Osteoblast (primary cell): Measurements from ENCODE around the gene ALDH7A1. TPM values are rescaled to one million over a fixed set of nuclear protein-coding genes. Genes with fewer than 3 reads are reported as not detected.

Experiments
- DNase-seq: peaks from one replicate; pipeline ENCODE4 v3.0.0; 2011; ENCODE audit warnings: low spot score, mixed read lengths; ENCODE audit not compliant: insufficient read length; ENCODE audit errors: missing footprints
- H2AFZ ChIP-seq: 2 replicates; pipeline ENCODE4 v1.6.0; 2011; ENCODE audit warnings: mild to moderate bottlenecking, low read length
- H3K27ac ChIP-seq: 2 replicates; pipeline ENCODE4 v1.5.1; 2011; ENCODE audit warnings: mild to moderate bottlenecking, low read depth, low read length, moderate library complexity
- H3K27me3 ChIP-seq: 2 replicates; pipeline ENCODE4 v1.6.0; 2012; ENCODE audit warnings: mild to moderate bottlenecking, control low read depth, inconsistent platforms, low read length, moderate library complexity; ENCODE audit not compliant: insufficient read depth
- H3K36me3 ChIP-seq: 2 replicates; pipeline ENCODE4 v1.5.1; 2011; ENCODE audit warnings: mild to moderate bottlenecking, low read length, control low read depth, moderate library complexity; ENCODE audit not compliant: insufficient read depth
- H3K4me1 ChIP-seq: 2 replicates; pipeline ENCODE4 v1.5.1; 2011; ENCODE audit warnings: mild to moderate bottlenecking, low read length, control low read depth, moderate library complexity; ENCODE audit not compliant: insufficient read depth
- H3K4me2 ChIP-seq: 2 replicates; pipeline ENCODE4 v1.6.0; 2011; ENCODE audit warnings: mild to moderate bottlenecking, low read length; ENCODE audit not compliant: insufficient read depth
- H3K4me3 ChIP-seq: fragments of 200-600 bp; sonication (generic); 3 replicates; pipeline ENCODE4 v1.5.1; 2012; ENCODE audit warnings: mild to moderate bottlenecking, low read length, inconsistent platforms; ENCODE audit not compliant: insufficient read depth
- H3K79me2 ChIP-seq: 2 replicates; pipeline ENCODE4 v1.6.0; 2012; ENCODE audit warnings: mild to moderate bottlenecking, low read length, control low read depth, inconsistent platforms; ENCODE audit not compliant: insufficient read depth
- H3K9me3 ChIP-seq: 2 replicates; pipeline ENCODE4 v1.5.1; 2011; ENCODE audit warnings: low read depth, low read length, control low read depth
- H4K20me1 ChIP-seq: 2 replicates; pipeline ENCODE4 v1.6.0; 2012; ENCODE audit warnings: mild to moderate bottlenecking, low read length, control low read depth; ENCODE audit not compliant: insufficient read depth
- total RNA-seq: library from RNA; depleted of rRNA; stranded (reverse); fragments of >200 nt; gene quantifications from 2 replicates; pipeline ENCODE4 v1.2.3, GENCODE V29; 2012
- TF ChIP-seq, protein P1 (sequence below): IDR thresholded peaks from 2 replicates; pipeline ENCODE4 v1.5.1; 2011; ENCODE audit warnings: mild to moderate bottlenecking, low read depth, low read length, moderate library complexity; ENCODE audit errors: extremely low read depth

Gene ALDH7A1
- total RNA-seq, 1 donor, result 39.1 TPM

DNA sequence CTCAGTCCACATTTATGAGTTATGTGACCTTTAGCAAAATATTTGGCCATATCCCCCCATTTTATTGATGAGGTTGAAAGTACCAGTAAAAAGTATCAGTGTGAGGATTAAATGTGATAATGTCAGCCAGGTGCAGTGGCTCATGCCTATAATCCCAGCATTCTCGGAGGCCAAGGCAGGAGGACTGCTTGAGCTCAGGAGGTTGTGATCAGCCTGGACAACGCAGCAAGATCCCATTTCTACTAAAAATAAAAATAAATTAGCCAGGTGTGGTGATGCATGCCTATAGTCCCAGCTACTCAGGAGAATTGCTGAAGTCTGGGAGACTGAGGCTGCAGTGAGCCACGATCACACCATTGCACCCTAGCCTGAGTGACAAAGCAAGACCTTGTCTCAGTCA lies 100.6 kb downstream of the ALDH7A1 start:
- no peaks in the 10 kb centered on the region for H4K20me1 ChIP-seq
- H3K4me3 ChIP-seq, result no peak overlapping the region
- no peak overlapping the region for H3K4me2 ChIP-seq
- H2AFZ ChIP-seq, result no peak overlapping the region
- H3K27ac ChIP-seq, result no peak overlapping the region
- no peaks in the 10 kb centered on the region for H3K79me2 ChIP-seq
- H3K4me1 ChIP-seq, result no peaks in the 10 kb centered on the region
- H3K27me3 ChIP-seq, result no peaks in the 10 kb centered on the region
- DNase-seq, result no peak
- TF ChIP-seq, protein P1, sequence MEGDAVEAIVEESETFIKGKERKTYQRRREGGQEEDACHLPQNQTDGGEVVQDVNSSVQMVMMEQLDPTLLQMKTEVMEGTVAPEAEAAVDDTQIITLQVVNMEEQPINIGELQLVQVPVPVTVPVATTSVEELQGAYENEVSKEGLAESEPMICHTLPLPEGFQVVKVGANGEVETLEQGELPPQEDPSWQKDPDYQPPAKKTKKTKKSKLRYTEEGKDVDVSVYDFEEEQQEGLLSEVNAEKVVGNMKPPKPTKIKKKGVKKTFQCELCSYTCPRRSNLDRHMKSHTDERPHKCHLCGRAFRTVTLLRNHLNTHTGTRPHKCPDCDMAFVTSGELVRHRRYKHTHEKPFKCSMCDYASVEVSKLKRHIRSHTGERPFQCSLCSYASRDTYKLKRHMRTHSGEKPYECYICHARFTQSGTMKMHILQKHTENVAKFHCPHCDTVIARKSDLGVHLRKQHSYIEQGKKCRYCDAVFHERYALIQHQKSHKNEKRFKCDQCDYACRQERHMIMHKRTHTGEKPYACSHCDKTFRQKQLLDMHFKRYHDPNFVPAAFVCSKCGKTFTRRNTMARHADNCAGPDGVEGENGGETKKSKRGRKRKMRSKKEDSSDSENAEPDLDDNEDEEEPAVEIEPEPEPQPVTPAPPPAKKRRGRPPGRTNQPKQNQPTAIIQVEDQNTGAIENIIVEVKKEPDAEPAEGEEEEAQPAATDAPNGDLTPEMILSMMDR, result no peak
- no peaks in the 10 kb centered on the region for H3K9me3 ChIP-seq
- peaks cover 50% of the 10 kb centered on the region for H3K36me3 ChIP-seq

DNA sequence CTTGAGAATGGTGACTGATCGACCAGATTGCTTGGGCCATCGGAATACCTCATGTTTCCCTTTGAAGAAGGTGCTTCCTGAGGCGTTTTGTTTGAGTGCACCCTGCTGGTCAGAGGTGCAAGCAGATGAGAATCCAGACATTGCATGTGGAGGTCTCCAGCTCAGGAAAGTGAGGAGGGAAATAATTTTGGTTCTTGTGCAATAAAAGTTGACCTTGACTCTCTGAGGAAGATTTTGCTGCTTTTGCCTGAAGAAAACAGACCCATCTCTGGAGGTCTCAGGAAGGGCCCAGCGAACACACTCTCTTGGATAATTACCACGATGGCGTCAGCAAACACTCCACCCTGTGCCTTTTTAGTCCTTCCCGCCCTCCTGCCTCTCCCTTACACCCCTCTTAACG lies 102.1 kb downstream of the ALDH7A1 start:
- H3K4me2 ChIP-seq, result no peak overlapping the region
- H3K79me2 ChIP-seq, result no peaks in the 10 kb centered on the region
- peaks cover 65% of the 10 kb centered on the region for H3K36me3 ChIP-seq
- no peak overlapping the region for H2AFZ ChIP-seq
- no peak for DNase-seq
- H3K27me3 ChIP-seq, result no peaks in the 10 kb centered on the region
- H3K4me1 ChIP-seq, result no peaks in the 10 kb centered on the region
- no peak overlapping the region for H3K4me3 ChIP-seq
- TF ChIP-seq, protein P1, result peak; percentile 36
- no peaks in the 10 kb centered on the region for H4K20me1 ChIP-seq
- H3K9me3 ChIP-seq, result no peaks in the 10 kb centered on the region
- H3K27ac ChIP-seq, result no peak overlapping the region

DNA sequence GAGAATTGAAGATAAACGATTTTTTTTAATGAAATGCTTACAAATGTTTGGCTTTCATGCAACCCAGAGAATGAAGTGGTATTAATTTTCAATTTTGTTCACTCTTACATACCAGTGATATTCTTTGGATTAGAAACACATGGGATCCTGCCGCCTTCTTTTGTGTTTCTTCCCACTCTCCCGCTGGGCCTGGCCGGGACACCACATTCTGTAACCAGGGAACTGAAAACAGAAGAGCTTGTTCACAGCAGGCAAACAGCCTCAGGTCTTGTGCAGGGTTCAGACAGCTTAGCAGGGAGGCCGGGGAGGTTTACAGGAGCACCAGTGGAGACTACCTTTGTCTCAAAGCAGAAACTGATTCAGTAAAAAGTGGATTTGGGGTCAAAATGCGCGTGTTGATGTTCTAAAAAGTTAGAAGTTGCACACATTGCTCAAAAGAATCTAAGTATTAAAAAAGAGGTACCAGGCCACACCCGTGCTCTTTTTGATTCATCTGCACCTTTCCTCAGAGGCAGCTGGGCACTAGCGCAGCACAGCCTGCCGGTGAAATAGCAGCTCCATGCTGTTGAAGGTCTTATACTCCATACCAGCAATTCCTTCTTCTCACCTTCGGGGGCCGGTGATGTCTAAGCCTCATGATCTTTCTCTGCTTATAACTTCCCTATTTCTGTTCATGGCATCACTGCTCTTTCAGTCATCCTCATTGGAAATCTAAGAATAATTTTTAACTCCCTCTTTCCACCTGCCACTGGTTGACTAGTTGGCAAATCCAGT lies 104.7 kb downstream of the ALDH7A1 start:
- no peak overlapping the region for H2AFZ ChIP-seq
- H3K4me1 ChIP-seq, result no peaks in the 10 kb centered on the region
- no peaks in the 10 kb centered on the region for H3K79me2 ChIP-seq
- no peak overlapping the region for H3K4me3 ChIP-seq
- H3K9me3 ChIP-seq, result no peaks in the 10 kb centered on the region
- H3K27ac ChIP-seq, result no peak overlapping the region
- H4K20me1 ChIP-seq, result no peaks in the 10 kb centered on the region
- TF ChIP-seq, protein P1, result peak; percentile 34
- H3K36me3 ChIP-seq, result peaks cover 91% of the 10 kb centered on the region
- no peaks in the 10 kb centered on the region for H3K27me3 ChIP-seq
- no peak overlapping the region for H3K4me2 ChIP-seq
- no peak for DNase-seq

DNA sequence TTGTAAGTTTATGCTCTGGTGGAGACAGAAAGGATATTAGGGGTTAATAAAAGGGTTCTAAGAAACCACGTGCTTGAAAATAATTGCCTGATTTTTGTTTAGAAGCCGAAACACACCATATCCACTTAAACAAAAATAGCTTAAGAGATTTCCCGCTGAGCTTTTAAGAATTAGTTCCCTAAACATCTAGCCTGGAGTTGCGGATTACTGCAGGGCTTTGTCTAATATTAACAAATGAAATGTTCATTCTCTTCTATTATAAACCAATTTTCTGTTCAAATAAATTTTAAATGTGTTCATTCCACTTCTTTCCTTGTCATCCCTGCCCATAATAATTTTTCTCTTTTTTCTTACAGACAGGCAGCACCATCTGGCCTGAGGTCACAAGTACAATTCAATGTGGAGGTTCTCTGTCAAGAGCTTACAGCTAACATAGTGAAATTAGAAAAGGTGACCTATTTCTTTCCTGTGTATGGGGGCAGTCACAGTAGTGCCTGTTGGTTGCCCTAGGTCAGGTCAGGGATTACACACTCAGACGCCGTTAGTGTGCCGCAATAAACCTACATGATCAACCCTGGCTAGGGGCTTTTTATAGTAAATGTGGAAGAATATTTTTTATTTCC lies 106.5 kb downstream of the ALDH7A1 start:
- no peaks in the 10 kb centered on the region for H3K79me2 ChIP-seq
- H3K27me3 ChIP-seq, result no peaks in the 10 kb centered on the region
- no peaks in the 10 kb centered on the region for H3K9me3 ChIP-seq
- H2AFZ ChIP-seq, result no peak overlapping the region
- TF ChIP-seq, protein P1, result no peak
- no peak overlapping the region for H3K4me2 ChIP-seq
- DNase-seq, result no peak
- peaks cover 96% of the 10 kb centered on the region for H3K36me3 ChIP-seq
- no peak overlapping the region for H3K4me3 ChIP-seq
- no peaks in the 10 kb centered on the region for H3K4me1 ChIP-seq
- no peaks in the 10 kb centered on the region for H4K20me1 ChIP-seq
- no peak overlapping the region for H3K27ac ChIP-seq
